Measurements from ENCODE around the gene POLA1.

DNA sequence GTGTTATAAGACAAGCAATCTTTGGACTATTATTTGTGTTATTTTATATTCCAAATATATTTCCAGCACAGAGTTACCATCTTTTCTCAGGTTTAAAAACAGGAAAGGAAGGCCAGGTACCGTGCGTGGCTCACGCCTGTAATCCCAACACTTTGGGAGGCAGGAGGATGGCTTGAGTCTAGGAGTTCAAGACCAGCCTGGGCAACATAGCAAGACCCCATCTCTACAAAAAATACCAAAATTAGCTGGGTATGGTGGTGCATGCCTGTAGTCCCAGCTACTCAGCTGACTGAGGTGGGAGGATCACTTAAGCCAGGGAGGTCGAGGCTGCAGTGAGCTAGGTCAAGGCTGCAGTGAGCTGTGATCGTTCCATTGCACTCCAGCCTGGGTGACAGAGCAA is 140.0 kb downstream of the POLA1 start:
- no peak for TF ChIP-seq CTCF (IDR thresholded peaks at IDR 0.05)
- TF ChIP-seq POLR2A (IDR thresholded peaks at IDR 0.05): no peak

Measured in transverse colon (tissue), 3 donors.